GM21423 (cell line): ENCODE measurements around the gene KNOP1.

Source experiments
- ATAC-seq: cut with Tn5 transposase; IDR thresholded peaks from one replicate; pipeline ENCODE4 v1.9.1; 2021; ENCODE audit warnings: mild to moderate bottlenecking, moderate library complexity; ENCODE audit not compliant: unreplicated experiment

KNOP1 gene, protein sequence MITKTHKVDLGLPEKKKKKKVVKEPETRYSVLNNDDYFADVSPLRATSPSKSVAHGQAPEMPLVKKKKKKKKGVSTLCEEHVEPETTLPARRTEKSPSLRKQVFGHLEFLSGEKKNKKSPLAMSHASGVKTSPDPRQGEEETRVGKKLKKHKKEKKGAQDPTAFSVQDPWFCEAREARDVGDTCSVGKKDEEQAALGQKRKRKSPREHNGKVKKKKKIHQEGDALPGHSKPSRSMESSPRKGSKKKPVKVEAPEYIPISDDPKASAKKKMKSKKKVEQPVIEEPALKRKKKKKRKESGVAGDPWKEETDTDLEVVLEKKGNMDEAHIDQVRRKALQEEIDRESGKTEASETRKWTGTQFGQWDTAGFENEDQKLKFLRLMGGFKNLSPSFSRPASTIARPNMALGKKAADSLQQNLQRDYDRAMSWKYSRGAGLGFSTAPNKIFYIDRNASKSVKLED

DNA sequence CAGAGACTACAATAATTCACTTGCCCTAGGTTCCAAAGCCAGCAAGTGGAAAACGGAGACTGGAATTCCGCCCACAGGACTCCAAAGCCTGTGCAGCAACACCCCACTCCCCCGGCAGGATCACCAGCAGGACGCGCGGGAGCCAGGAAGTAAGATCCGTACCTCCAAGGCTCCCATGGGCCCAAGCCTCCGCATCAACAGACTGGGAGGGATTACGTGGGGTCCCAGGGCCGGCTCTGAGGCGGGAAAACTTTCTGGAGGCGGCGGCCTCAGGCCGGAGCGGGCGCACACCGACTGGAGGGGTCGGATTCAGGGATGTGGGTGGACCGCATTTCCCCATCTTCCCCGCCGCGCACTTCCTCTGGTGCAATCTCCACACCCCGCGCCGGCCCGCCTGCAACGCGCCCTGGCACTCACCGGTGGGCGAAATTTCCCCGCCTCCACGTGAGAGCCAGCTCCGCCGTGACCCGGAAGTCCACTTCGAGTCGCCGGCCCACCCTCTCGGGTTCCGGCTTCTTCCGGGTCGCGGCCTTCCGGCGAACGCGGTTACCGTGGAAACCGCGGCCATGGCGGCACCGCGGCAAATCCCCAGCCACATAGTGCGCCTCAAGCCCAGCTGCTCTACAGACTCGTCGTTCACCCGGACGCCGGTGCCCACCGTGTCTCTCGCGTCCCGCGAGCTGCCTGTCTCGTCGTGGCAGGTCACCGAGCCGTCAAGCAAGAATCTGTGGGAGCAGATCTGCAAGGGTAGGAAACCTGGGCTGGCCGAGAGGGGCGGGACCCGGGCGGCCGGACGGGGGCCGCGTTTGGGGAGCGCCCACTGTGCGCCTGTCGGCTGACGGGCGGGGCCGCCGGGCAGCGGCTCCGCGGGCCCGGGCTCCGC lies at the start of gene KNOP1, which contains the start of gene IQCK:
KNOP1 (minus strand) TSS at position 487 of the 883 bp plus-strand sequence. CDS start 3,192 bp downstream, outside the sequence.
IQCK (plus strand) TSS at position 531 of the 883 bp plus-strand sequence; CDS start at position 567, 36 bp downstream.
- ATAC-seq, result peak; percentile 91

DNA sequence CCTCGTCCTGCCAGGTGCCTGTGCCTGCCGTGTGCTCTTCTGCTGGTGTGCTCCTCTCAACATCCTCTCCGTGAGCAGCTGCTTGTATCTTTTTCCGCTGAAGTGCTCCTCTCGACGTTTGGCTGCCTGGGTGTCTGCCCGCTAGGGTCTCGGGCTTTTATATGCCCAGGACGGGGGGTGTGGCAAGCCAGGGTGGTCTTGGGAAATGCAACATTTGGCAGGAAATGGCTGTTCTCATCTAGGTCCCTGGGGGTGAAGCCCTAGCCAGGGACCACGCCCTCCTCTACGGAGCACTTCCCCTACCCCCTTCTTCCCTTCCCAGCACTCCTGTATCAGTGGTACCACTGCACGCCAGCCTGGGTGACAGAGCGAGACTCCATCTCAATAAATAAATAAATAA lies 49.5 kb upstream of the KNOP1 start:
- no peak for ATAC-seq

DNA sequence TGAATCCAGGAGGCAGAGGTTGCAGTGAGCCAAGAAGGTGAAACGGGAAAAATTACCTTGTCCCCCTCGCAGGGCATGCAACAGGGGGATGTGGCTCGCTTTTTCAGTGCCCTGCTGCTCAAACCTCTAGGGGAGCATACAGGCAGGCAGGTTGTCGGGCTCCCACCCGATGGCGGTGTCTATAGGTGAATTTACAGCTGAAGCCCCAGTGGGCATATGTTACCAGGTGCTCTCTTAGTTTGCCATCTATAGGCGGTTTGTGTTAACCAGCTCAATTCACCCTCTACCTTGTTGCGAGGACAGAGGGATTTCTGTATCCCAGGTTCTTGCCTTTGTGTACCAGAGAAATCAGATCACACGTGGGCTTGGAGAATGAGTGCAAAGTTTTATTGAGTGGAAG lies 49.0 kb upstream of the KNOP1 start:
- ATAC-seq, result no peak

DNA sequence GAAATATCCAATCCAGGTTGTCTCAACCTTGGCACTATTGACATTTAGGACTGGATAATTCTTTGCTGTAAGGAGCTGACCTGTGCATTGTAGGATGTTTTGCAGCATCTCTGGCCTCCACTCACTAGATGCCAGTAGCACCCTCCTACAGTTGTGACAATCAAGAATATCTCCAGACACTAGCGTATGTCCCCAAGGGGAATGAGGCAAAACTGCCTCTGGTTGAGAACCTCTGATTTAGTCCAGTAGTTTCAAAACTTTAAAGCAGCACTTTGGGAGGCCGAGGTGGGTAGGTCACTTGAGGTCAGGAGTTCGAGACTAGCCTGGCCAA lies 48.5 kb upstream of the KNOP1 start:
- ATAC-seq, result no peak

DNA sequence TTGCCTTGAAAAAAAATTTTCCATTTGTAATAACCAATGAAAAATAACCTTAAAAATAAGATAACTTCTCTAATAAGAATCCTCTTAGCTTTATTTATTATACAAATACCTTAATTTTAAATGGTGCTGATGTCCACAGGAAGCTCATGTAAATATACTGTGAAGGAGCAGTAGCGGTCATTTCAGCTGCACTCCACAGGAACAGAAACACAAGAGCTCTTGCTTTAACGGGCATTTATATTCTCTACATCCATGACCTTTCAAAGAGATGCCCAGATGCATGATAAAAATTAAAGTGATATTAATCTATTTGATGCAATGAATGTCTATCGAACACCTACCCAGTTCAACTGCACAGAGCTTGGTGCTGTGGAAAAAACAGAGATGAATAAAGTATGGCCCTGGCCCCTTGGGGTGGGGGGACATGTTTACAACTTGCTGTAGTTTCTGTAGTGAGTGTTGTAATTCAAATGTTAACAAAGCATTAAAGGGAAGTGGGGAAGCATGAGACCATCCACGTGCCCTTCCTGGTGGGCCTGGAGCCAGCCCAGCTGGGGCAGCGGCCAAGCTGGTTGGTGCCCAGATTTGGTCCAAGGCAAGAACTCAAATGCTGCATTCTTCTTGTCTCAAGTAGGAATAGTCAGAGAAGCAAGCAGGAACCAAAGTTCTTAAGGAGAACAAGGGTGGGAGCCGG lies 48.0 kb upstream of the KNOP1 start:
- ATAC-seq, result no peak

DNA sequence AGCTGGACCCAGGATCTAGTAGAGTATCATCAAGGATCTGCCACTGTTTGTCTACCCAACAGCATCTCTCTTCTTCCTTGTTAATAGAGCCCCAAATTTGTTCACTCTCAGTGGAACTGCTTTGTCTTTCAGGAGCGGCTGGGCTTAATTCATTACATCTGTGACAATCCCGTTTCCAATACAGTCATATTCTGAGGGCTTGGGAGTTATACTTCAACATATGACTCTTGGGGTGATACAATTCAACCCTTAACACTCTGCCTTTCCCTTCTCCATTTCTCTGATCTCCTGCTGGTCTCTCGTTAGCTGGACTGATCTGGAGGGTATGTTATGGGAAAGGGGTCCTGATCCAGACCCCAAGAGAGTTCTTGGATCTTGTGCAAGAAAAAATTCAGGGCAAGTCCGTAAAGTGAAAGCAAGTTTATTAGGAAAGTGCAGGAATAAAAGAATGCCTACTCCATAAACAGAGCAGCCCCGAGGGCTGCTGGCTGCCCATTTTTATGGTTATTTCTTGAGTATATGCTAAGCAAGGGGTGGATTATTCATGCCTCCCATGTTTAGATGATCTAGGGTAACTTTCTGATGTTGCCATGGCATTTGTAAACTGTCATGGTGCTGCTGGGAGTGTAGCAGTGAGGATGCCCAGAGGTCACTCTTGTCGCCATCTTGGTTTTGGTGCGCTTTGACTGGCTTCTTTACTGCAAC lies 42.5 kb upstream of the KNOP1 start:
- ATAC-seq, result no peak

DNA sequence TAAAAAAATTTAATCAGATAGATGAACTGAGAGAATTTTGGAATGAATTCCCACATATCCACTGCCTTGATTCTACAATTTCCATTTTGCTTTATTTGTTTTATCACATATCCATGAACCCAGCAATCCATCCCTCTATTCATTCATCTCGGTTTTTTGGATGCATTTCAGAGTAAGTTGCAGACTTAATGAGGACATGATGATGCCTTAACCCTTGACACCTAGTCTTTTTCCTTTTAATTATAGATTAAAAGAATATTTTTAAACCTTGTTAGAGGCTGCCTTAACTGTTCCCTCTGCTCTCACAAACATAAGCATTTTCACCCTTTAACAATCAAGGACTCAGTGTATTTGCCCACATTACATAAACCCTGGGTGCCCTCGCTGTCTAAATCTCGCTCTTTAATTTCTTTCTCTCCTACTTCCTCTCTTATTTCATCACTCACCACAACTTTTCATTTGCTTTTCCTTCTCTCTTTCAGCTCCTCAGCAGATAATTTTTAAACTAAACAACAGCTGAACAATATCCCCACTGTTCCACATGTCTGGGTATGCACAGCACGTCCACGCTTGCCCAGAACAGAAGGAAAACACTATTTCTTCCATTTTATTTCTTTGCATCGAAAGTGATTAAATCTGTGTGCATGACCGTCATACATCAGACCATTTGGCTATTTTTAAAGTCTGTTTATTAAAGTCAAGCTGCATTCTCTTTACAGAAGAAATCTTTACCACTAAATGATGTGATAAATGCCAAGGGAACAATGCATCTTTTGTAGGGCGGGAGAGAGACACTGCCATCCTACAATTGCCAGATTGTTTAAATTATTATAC lies 40.0 kb upstream of the KNOP1 start:
- ATAC-seq, result no peak

DNA sequence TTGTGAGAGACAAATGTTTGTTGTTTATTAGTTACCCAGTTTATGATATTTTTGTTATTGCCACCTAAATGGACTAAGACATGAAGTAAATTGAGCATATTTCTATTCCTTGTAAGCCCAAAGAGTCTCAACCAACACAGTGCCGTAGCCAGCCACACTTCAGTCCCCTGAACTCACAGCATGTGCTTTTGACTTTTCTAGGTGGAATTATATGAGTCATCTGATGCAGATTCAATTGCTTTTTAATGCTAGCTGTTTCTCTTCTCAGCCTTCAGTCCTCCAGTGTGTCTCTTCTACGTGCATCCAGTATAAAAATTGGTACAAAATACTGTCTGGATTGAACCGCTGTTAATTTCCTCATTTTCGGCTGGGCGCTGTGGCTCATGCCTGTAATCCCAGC lies 39.0 kb upstream of the KNOP1 start:
- no peak for ATAC-seq

DNA sequence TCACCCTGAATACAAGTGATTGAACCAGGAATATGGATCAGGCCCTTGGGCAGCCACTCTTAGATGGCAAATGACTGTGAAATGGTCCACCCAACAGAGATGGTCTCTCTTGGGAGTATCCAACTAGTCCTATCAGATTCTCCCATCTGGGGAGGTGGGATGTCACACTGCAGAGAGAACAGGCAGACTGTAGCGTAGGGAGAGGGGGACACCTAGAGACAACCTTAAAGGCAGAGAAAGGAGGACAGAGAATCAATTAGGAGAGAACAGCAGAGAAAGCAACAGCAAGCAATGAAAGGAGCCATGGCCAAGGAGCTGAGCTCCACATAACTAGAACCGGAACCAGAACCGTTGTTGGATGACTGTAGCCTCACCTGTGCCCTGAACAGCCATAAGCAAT lies 37.2 kb upstream of the KNOP1 start:
- ATAC-seq, result no peak

DNA sequence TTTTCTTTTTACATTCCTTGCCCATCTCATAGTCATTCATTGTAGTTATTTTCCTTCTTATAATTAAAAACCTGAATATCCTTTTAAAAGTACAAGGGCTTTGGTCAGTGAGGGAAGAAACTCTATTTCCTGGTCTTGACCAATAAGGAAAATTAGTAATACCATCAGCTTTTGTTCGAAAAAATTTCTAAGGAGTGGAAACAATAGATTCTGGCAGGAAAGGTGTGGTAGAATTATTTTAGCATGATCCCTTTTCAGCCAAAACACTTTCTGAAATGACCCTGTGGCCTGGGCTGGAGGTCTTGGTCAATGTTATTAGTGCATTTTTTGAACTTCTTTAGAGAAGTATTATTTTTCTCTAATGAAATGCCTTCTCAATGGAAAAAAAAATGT lies 36.6 kb upstream of the KNOP1 start:
- ATAC-seq, result no peak

DNA sequence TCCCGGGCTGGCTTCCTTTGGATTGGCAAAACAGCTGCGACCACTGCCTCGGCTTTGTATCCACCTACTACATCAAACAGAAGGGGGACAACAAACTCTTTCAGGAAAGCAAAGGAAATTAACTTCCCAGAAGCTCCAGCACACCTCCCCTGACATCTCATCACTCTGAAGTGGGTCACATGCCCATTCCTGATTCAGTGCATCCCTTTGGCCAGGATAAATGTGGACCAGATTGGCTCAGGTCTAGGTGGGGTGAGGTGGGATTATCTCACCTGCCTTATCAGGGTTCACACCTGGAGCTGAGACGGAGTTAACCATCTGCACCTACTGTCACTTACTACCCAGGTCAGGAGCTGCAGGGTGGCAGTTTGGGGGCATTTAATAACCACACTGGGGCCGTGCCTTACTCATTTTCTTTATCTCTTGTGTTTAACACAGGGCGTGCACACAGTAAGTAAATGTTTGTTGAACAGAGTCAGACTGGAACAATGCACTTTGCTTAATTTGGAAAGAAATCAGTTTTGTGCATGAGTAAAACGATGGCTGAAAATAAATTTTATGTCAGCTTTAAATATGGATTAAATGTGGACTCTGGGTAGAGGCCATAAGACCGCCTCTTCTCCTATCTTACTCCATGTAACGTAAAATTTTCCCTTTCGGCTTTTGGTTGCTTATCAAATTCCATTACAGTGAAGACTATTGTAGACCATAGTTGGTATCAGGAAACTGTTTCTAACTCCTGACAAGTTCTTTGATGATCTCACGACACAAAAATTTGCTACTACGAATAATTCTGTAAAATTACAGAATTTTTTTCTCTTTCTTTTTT lies 36.0 kb upstream of the KNOP1 start:
- ATAC-seq, result no peak

DNA sequence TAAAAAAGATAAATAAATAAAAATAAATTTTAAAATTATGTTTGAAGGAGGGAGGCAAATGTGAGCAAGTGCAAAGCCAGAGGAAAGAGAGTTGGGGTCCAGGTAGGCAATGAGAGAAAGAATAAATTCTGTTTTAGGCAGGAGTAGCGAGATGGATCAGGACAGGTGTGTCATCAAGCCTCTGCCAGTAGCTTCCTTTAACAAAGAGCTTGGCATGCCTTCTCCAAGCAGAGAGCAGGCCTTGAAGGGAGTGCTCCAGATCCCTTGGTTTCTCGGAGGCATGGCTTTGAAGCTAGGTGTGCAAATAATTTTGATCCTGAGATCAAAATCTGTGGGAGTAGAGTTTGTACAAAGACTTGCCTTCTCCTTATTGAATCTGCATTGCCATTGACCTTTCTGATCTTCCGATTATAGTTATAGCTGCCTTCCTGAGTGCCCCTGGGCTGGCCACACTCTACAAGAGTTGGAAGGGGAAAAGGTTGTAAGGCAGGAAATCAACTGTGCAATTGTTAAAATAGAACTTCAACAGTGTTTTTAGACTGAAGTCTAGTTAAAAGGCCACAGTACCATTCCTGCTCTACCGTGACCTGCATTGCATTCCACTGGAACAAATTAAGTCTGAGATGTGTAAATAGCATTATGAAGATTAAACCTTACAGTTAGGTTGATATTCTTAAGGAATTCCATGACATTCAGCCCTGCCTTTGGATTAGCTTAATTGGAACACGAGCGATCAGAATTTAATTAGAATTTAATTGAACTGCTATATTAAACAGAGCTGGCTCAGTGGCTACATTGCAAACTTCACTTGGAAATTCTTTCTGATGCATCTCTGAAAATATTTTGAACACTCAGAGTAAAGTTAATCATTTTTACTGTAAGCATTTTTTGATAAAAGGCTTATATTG lies 33.7 kb upstream of the KNOP1 start:
- no peak for ATAC-seq

DNA sequence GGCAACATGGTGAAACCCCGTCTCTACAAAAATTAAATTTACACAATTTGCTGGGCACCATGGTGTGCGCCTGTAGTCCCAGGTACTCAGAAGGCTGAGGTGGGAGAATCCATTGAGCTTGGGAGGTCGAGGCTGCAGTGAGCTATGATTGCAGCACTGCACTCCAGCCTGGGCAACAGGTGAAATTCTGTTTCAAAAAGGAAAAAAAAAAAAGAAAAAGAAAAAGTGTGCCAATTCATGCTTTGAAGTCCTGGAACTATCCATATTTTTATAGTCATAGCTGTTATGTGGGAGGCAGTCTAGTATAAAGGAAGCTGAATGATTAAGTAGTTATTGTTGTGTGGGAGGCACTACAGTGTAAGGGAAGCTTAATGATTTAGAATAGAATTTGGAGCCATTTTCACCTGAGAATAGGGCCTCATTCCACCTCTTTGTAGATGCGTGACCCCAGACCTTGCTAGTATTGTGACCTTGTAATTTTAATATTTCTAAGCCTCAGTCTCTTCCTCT lies 31.6 kb upstream of the KNOP1 start:
- no peak for ATAC-seq

DNA sequence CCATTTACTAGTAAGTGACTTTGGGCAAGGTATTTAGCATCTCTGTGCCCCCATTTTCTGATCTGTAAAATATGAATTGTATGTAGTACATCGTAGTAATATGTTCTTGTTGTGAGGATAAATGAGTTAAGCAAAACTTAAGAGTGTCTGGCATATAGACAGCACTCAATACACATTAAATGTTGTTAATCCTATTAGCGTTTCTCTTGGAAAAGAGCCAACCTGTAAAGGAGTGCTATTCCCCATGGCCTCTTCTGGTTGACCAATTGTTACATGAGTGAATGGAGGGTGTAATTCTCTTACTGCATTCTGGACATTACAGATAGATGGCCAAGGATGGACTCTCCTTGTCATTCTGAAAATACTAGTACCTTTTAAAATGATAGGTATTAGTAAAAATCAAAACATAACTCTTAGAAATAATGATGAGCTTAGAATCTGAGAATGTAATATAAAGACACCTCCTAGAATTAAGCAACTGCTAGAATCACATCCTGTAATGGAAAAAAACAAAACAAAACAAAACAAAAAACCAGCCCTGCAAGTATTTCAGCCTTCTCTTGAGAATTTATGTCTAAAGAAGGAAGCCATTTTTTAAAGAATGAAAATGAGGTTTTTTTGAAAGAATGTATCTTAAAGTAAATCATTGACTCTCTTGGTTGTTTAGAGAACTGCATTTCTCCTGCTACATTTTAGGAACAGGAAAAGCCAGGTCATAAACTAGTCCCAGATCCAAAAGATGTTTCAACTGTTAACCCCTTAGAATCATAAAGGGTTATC lies 30.6 kb upstream of the KNOP1 start:
- no peak for ATAC-seq

DNA sequence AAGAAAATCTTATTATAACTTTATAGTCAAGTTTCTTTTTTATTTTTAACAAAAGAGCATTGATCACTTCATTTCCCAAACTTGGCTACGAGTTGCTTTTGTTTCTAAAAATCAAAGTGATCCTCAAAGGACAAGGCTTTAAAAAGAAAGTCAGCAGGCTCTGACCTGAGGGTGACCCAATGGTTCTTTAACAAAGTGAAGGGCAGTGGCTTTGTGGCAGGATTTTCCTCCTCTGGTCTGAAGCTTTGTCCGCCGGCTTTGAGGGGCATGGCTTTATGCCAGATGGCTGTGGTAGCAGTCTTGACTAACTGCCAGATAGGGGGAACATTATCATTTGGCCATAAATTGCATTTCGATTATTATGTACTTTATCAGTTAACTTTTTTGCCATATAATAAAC lies 28.5 kb upstream of the KNOP1 start:
- ATAC-seq, result no peak

DNA sequence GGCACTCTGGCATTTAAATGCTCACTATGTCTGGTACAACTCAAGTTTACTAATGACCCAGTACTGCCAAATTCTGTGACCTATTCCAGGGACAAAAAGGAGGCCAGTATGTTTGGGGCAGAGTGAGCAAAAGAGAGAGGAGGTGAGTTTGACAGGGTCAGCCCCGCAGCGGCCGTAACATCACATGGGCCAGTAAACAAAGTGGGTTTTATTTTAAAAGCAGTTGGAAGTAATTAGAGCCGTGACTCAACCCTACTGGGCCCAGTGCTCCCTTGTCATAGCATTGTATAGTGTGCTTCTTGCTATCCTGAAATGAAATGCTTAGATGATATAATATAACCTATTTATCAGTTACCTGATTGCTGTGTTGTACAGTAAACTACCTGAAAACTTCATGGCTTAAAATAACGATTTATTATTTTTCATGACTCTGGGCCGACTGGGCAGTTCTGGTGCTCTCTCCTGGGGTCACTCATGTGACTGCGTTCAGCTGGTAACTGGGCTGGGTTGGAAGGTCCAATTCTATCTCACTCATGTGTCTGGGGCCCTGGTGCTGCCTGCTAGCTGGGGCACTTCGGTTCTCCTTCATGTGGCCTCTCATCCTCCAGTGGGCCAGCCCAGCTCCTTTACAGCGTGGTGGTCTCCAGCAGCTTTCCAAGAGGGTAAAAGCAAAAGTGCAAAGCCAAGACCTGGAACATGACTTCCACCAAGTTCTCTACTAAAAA lies 27.4 kb upstream of the KNOP1 start:
- no peak for ATAC-seq
